ENCODE measurements around the gene CNTN5. TPM values are rescaled to one million over a fixed set of nuclear protein-coding genes. Genes with fewer than 3 reads are reported as not detected.
"Not testable (repeated sequence)": the region's sequence is repeated elsewhere in the genome, so short reads cannot be mapped to it uniquely, and the experiment has no call there.

Gene CNTN5
- total RNA-seq, 2 donors from 2014 or later = not detected

DNA sequence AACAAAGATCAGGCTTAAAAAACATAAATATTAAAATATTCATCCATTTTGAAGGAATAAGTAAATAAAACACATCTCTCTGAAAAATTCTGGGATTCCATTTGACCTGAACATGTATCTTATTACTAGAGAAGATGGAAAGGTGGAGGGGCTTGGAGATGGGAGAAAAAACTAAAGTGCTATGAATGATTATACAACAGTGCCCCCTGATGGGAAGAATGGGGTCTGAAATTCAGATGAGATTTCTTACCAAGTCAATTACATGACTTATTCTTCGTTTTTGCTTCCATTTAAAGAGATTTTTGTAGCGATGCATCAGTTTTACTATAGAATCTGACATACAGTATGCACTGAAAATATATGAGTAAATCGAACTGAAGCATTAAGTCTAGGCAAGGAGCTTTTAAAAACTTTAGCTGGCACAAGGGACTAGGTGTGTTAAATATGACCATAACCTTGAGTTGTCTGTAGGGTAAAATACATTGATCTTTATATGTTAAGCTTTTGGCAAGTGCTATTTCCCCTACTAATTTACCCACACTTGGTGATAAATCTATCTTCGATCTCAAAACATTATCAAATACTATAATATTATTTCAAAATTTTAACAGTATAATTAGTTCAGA lies 718.8 kb downstream of the CNTN5 start:
- Mint-ChIP-seq H3K27ac (no peak overlapping the region), H3K9me3 (peaks cover 15% of the 10 kb centered on the region), H3K27me3 (no peaks in the 10 kb centered on the region), H3K36me3 (ENCODE audit: low read depth) (no peaks in the 10 kb centered on the region), H3K4me3 (no peak overlapping the region), H3K4me1 (no peaks in the 10 kb centered on the region)
- ATAC-seq (replicated peaks) = no peak

GRCh38 chr11:99742501-99742900 lies 721.8 kb downstream of the CNTN5 start:
- Mint-ChIP-seq H3K27ac (no peak overlapping the region), H3K4me3 (no peak overlapping the region), H3K27me3 (no peaks in the 10 kb centered on the region), H3K36me3 (ENCODE audit: low read depth) (no peaks in the 10 kb centered on the region), H3K9me3 (peaks cover 8% of the 10 kb centered on the region), H3K4me1 (no peaks in the 10 kb centered on the region)
- ATAC-seq (replicated peaks) = no peak

DNA sequence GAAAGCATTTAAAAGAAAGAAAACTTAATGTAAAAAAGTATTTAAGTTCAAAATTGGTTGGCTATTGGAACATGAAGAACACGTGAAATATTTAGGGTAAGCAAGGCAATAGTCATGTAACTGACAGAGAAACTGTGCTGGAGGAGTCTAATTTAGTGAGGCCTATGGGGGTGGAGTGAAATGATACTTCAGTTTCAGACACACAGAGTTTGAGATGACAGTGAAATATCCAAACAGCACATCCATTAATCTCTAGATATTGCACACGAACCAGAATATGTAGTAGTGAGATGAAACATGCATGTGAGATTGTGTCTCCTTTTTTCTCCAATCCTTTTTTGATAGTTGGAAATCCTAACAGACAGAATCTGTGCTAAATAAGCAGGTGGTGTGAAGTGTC lies 739.0 kb downstream of the CNTN5 start:
- no peaks in the 10 kb centered on the region for H3K4me1 Mint-ChIP-seq

DNA sequence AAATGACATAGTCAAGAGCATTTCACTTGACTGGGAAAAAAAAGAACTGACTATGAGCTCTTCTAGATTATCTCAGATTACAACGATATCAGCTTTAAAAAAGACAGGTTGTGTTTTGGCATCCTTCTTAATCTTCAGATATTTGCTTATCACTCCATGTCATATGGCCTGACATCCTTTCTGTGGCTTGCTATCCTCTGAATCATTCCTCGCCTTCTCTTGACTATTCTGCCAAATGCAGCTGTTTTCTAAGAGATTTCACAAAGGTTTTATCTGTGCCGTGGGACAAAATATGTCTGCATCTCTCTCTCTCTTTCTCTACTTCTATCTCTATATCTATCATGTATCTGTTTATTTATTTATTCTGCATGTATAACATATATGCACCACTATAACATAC lies 746.1 kb downstream of the CNTN5 start:
- Mint-ChIP-seq H3K27me3 (no peaks in the 10 kb centered on the region), H3K36me3 (ENCODE audit: low read depth) (no peaks in the 10 kb centered on the region), H3K4me3 (no peak overlapping the region), H3K9me3 (peaks cover 9% of the 10 kb centered on the region), H3K27ac (no peak overlapping the region), H3K4me1 (no peaks in the 10 kb centered on the region)
- no peak for ATAC-seq (replicated peaks)

More for the DNA sequence above, 739.0 kb downstream of the CNTN5 start:
- Mint-ChIP-seq H3K36me3 (ENCODE audit: low read depth) (no peaks in the 10 kb centered on the region), H3K4me3 (no peak overlapping the region), H3K27ac (no peak overlapping the region), H3K9me3 (peaks cover 15% of the 10 kb centered on the region), H3K27me3 (no peaks in the 10 kb centered on the region)
- no peak for ATAC-seq (replicated peaks)

DNA sequence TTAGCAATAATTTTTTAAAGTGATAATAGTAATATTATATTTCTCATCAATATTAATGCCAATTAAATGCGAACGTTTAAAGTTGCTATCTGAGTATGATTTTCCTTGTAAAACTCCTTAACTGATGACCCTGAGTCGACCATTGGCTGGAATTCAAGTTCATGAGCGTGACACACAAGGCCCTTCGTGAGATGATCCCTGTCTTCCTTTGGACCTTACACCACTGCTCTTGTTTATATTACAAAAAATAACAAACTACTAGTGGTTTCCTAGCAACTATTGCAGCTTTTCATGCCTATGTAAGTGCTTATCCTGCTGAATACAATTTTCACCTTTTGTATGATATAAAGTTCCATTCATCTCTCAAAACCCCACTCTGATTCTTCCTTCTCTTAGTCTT lies 752.9 kb downstream of the CNTN5 start:
- H3K36me3 Mint-ChIP-seq (ENCODE audit: low read depth) = no peaks in the 10 kb centered on the region
- H3K27ac Mint-ChIP-seq = no peak overlapping the region
- no peaks in the 10 kb centered on the region for H3K4me1 Mint-ChIP-seq
- no peaks in the 10 kb centered on the region for H3K27me3 Mint-ChIP-seq
- no peak for ATAC-seq (replicated peaks)
- no peak overlapping the region for H3K4me3 Mint-ChIP-seq
- H3K9me3 Mint-ChIP-seq = peaks cover 9% of the 10 kb centered on the region

GRCh38 chr11:99781074-99781473 lies 760.3 kb downstream of the CNTN5 start:
- no peaks in the 10 kb centered on the region for H3K4me1 Mint-ChIP-seq
- no peaks in the 10 kb centered on the region for H3K27me3 Mint-ChIP-seq
- H3K9me3 Mint-ChIP-seq = peaks cover 12% of the 10 kb centered on the region
- no peaks in the 10 kb centered on the region for H3K36me3 Mint-ChIP-seq (ENCODE audit: low read depth)
- ATAC-seq (replicated peaks) = no peak
- no peak overlapping the region for H3K4me3 Mint-ChIP-seq
- no peak overlapping the region for H3K27ac Mint-ChIP-seq

GRCh38 chr11:99791354-99791753 lies 770.6 kb downstream of the CNTN5 start:
- Mint-ChIP-seq H3K27me3 (no peaks in the 10 kb centered on the region), H3K27ac (no peak overlapping the region), H3K4me3 (no peak overlapping the region), H3K36me3 (ENCODE audit: low read depth) (no peaks in the 10 kb centered on the region), H3K9me3 (peaks cover 24% of the 10 kb centered on the region), H3K4me1 (no peaks in the 10 kb centered on the region)
- no peak for ATAC-seq (replicated peaks)

DNA sequence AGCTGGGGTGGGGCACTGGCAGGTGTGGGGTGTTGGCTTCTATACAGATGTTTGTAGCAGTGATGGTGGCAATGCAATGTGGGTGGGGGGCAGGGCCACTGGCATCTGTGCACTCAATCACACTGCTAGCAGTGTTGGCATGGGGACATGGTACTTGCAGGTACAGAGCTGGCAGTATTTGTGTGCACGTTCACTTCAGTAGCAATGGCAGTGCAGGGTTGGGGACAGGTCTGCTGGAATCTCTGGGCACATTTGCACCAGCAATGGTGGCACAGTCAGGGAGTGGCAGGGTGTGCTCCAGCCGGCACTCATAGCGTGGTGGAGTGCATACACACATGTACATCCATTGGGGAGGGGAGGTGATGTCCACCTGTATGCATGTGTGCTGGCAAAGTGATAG lies 775.2 kb downstream of the CNTN5 start:
- Mint-ChIP-seq H3K27me3 (no peaks in the 10 kb centered on the region), H3K4me3 (no peak overlapping the region), H3K36me3 (ENCODE audit: low read depth) (no peaks in the 10 kb centered on the region), H3K4me1 (no peaks in the 10 kb centered on the region), H3K27ac (no peak overlapping the region), H3K9me3 (peaks cover 28% of the 10 kb centered on the region)
- ATAC-seq (replicated peaks) = no peak

DNA sequence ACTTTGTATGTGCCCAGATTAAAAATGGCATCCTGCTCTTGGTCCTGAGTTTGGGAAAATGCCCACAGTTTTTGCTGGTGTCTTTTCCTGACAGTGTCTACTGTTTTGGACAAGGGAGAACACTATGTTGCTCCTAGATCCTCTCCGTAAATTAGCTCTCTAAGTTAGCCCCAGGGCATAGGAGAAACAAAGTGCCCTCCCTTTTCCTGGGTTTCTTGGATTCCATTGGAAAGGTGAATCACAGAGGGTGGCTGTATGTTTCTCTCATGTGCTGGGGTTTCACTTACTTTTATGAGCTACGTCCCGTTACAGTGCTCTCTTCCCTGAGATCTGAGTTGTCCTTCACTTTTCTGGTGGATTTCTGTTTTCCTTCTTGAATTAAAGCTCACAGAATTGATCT lies 782.8 kb downstream of the CNTN5 start:
- ATAC-seq (replicated peaks) = no peak
- no peak overlapping the region for H3K27ac Mint-ChIP-seq
- H3K4me1 Mint-ChIP-seq = no peaks in the 10 kb centered on the region
- no peaks in the 10 kb centered on the region for H3K36me3 Mint-ChIP-seq (ENCODE audit: low read depth)
- H3K9me3 Mint-ChIP-seq = peaks cover 11% of the 10 kb centered on the region
- no peak overlapping the region for H3K4me3 Mint-ChIP-seq
- H3K27me3 Mint-ChIP-seq = no peaks in the 10 kb centered on the region

- Mint-ChIP-seq H3K27ac (no peak overlapping the region), H3K36me3 (ENCODE audit: low read depth) (no peaks in the 10 kb centered on the region), H3K4me3 (no peak overlapping the region), H3K4me1 (no peaks in the 10 kb centered on the region), H3K9me3 (peaks cover 18% of the 10 kb centered on the region), H3K27me3 (no peaks in the 10 kb centered on the region)
- no peak for ATAC-seq (replicated peaks)
These were observed 791.8 kb downstream of the CNTN5 start for GRCh38 chr11:99812516-99812915.

- no peak overlapping the region for H3K27ac Mint-ChIP-seq
- no peak for ATAC-seq (replicated peaks)
- no peak overlapping the region for H3K4me3 Mint-ChIP-seq
- H3K36me3 Mint-ChIP-seq (ENCODE audit: low read depth) = no peaks in the 10 kb centered on the region
- no peaks in the 10 kb centered on the region for H3K4me1 Mint-ChIP-seq
- peaks cover 18% of the 10 kb centered on the region for H3K9me3 Mint-ChIP-seq
- no peaks in the 10 kb centered on the region for H3K27me3 Mint-ChIP-seq
These were observed 793.3 kb downstream of the CNTN5 start for GRCh38 chr11:99814021-99814420.

- Mint-ChIP-seq H3K4me3 (no peak overlapping the region), H3K9me3 (peaks cover 24% of the 10 kb centered on the region), H3K27ac (no peak overlapping the region), H3K36me3 (ENCODE audit: low read depth) (no peaks in the 10 kb centered on the region), H3K4me1 (no peaks in the 10 kb centered on the region), H3K27me3 (no peaks in the 10 kb centered on the region)
- ATAC-seq (replicated peaks) = no peak
These were observed 794.0 kb downstream of the CNTN5 start for GRCh38 chr11:99814738-99815137.

DNA sequence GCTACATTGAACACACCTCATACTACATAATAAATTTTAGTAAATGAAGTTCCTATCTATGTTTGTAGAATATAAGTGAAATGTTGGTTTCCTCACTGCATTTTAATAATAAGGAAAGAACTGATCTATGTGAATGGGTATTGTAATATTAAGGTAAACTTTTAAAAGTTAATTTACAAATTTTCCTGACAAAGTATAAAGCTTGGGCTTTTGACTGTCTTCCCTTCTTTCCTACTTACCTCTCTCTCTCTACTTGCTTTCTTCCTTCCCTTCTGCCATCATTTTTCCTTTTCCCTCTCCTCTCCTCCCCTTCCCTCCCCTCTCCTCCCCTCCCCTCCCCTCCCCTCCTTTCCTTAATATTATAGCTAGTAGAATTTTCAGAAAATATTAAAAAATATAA lies 798.2 kb downstream of the CNTN5 start:
- Mint-ChIP-seq H3K36me3 (ENCODE audit: low read depth) (no peaks in the 10 kb centered on the region), H3K27me3 (no peaks in the 10 kb centered on the region), H3K27ac (no peak overlapping the region), H3K4me3 (no peak overlapping the region), H3K4me1 (no peaks in the 10 kb centered on the region), H3K9me3 (peaks cover 33% of the 10 kb centered on the region)
- ATAC-seq (replicated peaks) = no peak

GRCh38 chr11:99822846-99823565 lies 802.3 kb downstream of the CNTN5 start:
- H3K4me1 Mint-ChIP-seq = no peaks in the 10 kb centered on the region
- no peak overlapping the region for H3K4me3 Mint-ChIP-seq
- no peak overlapping the region for H3K27ac Mint-ChIP-seq
- peaks cover 15% of the 10 kb centered on the region for H3K9me3 Mint-ChIP-seq
- no peak for ATAC-seq (replicated peaks)
- no peaks in the 10 kb centered on the region for H3K27me3 Mint-ChIP-seq
- H3K36me3 Mint-ChIP-seq (ENCODE audit: low read depth) = no peaks in the 10 kb centered on the region

DNA sequence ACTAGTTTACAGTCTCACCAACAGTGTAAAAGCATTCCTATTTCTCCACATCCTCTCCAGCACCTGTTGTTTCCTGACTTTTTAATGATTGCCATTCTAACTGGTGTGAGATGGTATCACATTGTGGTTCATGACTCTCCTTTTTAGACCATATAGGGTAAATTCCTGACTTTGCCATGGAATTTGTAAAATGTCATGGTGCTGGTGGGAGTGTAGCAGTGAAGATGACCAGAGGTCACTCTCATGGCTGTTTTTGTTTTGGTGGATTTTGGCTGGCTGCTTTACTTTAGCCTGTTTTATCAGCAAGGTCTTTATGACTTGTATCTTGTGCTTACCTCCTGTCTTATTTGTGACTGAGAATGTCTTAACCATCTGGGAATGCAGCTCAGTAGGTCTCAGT lies 816.0 kb downstream of the CNTN5 start:
- H3K4me3 Mint-ChIP-seq; H3K27ac Mint-ChIP-seq; H3K36me3 Mint-ChIP-seq (ENCODE audit: low read depth); H3K4me1 Mint-ChIP-seq; H3K27me3 Mint-ChIP-seq; ATAC-seq (replicated peaks): not testable (repeated sequence)
- H3K9me3 Mint-ChIP-seq = peaks cover 17% of the 10 kb centered on the region
